HepG2 (cell line): ENCODE results near the gene OR2V2. TPM values are rescaled to one million over a fixed set of nuclear protein-coding genes. Genes with fewer than 3 reads are reported as not detected.
A peak's percentile ranks its signal among the peaks of the same experiment; 100 is the strongest.

Experiments used
- EHMT2 ChIP-seq: fragments of 200-600 bp; sonication (generic); IDR thresholded peaks from 2 replicates; pipeline ENCODE4 v1.7.0; 2017; ENCODE audit warnings: antibody characterized with exemption, low read depth, low read length, borderline replicate concordance
- GTF3A ChIP-seq: sonication (generic); formaldehyde crosslinking; conservative IDR thresholded peaks from 2 replicates; pipeline ENCODE4 v1.4.0; 2020; ENCODE audit warnings: mild to moderate bottlenecking, missing genetic modification reagents
- IKZF1 ChIP-seq: fragments of 450-650 bp; IDR thresholded peaks from 2 replicates; pipeline ENCODE4 v1.7.1; 2016
- JUN ChIP-seq: sonication (generic); formaldehyde crosslinking; IDR thresholded peaks from 2 replicates; pipeline ENCODE4 v1.4.0; 2020; ENCODE audit warnings: mild to moderate bottlenecking, missing genetic modification reagents
- KLF6 ChIP-seq: IDR thresholded peaks from 2 replicates; pipeline ENCODE4 v1.8.0; 2016; ENCODE audit warnings: missing biosample characterization, missing genetic modification reagents
- NR2C2 ChIP-seq: sonication (generic); formaldehyde crosslinking; IDR thresholded peaks from 2 replicates; pipeline ENCODE4 v1.4.0; 2020; ENCODE audit warnings: missing genetic modification reagents, mild to moderate bottlenecking, moderate library complexity, borderline replicate concordance
- PHF5A ChIP-seq: IDR thresholded peaks from one replicate; pipeline ENCODE4 v1.6.1; 2018; ENCODE audit warnings: low read depth, missing genetic modification reagents; ENCODE audit not compliant: unreplicated experiment
- REST ChIP-seq, 2 experiments: IDR thresholded peaks; 2 replicates each; pipeline ENCODE4 v1.6.1; 2011 to 2012; ENCODE audit warnings: low read length in 2 of 2, borderline replicate concordance in 1 of 2, low read depth in 1 of 2, mild to moderate bottlenecking in 1 of 2, moderate library complexity in 1 of 2
- TGIF2 ChIP-seq: IDR thresholded peaks from 2 replicates; pipeline ENCODE4 v1.6.1; 2016; ENCODE audit warnings: control low read depth, missing compliant biosample characterization
- ZBTB37 ChIP-seq: sonication (generic); formaldehyde crosslinking; IDR thresholded peaks from 2 replicates; pipeline ENCODE4 v1.4.0; 2020; ENCODE audit warnings: mild to moderate bottlenecking, missing genetic modification reagents
- ZKSCAN5 ChIP-seq: sonication (generic); formaldehyde crosslinking; IDR thresholded peaks from 2 replicates; pipeline ENCODE4 v1.5.1; 2020; ENCODE audit warnings: mild to moderate bottlenecking, missing genetic modification reagents
- ZMYM4 ChIP-seq: sonication (generic); formaldehyde crosslinking; IDR thresholded peaks from 2 replicates; pipeline ENCODE4 v1.8.1; 2023; ENCODE audit warnings: mild to moderate bottlenecking, missing genetic modification reagents
- ZNF34 ChIP-seq: sonication (generic); formaldehyde crosslinking; IDR thresholded peaks from 2 replicates; pipeline ENCODE4 v1.4.0; 2020; ENCODE audit warnings: mild to moderate bottlenecking, missing genetic modification reagents, borderline replicate concordance
- ZNF354B ChIP-seq: sonication (generic); formaldehyde crosslinking; IDR thresholded peaks from 2 replicates; pipeline ENCODE4 v1.8.0; 2022; ENCODE audit warnings: mild to moderate bottlenecking, missing genetic modification reagents
- ZNF441 ChIP-seq: sonication (generic); formaldehyde crosslinking; IDR thresholded peaks from 2 replicates; pipeline ENCODE4 v1.7.0; 2021; ENCODE audit warnings: missing genetic modification reagents, borderline replicate concordance
- polyA plus RNA-seq, 8 experiments: library from polyadenylated mRNA; depleted of rRNA in 3 of 8; stranded (reverse) in 7 of 8; unstranded in 1 of 8; fragments of >200 nt; fragmentation: Illumina TruSeq in 4 of 8; extraction: Trizol in 4 of 8; gene quantifications; 2 replicates each; pipeline versions ENCODE4 v1.2.1 to v1.2.3, GENCODE V29; 2011 to 2016; ENCODE audit warnings: low read depth in 4 of 8, missing spikeins in 1 of 8, mixed read lengths in 1 of 8; ENCODE audit not compliant: insufficient read depth in 1 of 8
- total RNA-seq, 5 experiments: library from RNA; depleted of rRNA; stranded (reverse); fragments of >200 nt; fragmentation: Illumina TruSeq; extraction: Trizol; gene quantifications; 2 replicates each; pipeline ENCODE4 v1.2.3, GENCODE V29; 2016; ENCODE audit warnings: low read depth in 1 of 5
- TF ChIP-seq, protein P1 (sequence below): sonication (generic); formaldehyde crosslinking; IDR thresholded peaks from 2 replicates; pipeline ENCODE4 v1.4.0; 2020; ENCODE audit warnings: missing genetic modification reagents
- TF ChIP-seq, protein P2 (sequence below): sonication (generic); formaldehyde crosslinking; IDR thresholded peaks from 2 replicates; pipeline ENCODE4 v1.8.0; 2022; ENCODE audit warnings: mild to moderate bottlenecking, missing genetic modification reagents

The OR2V2 gene
- total and polyA plus RNA-seq, 2 of the 13 experiments (the other 11 are each of a cell fraction or from before 2014, with no cell fraction given), result not detected

DNA sequence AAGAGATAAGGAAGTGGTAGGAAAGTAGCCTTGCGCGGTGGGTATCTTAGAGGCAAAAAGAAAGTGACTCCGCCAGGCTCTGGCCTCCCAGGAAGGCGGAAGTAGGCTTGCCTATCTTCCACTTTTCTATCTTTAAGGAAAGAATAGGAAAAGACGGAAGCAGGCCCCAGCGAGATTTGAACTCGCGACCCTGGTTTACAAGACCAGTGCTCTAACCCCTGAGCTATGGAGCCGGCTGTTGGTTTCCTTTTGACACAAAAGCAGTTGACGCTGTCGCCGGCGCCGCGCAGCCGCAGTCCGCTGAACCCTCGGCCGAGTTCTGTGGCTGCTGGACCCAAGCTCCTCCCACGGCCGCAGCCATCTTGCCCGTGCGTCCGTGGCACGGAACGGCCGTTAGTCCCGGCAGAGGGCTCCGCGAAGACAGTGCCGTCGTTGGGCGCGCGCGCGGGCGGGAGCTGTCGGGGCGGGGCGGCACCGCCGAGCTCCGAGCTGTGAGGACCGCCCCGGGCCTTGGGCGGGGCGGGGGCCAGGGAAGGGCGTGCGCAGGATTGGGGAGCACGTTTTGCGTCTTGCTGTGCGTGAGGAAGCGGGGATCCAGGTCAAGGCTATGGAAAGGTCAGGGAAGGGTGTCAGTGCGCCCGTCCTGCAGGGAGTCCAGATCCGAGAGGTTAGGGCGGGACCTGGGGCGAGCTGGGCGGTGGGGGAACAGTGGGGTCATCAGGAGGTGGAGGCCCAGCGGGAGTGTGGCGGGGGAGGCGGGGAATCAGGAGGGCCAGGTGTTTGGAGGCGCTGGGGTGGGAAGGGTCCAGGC is 44.3 kb downstream of the OR2V2 start (continued):
- TF ChIP-seq REST (IDR thresholded peaks at IDR 0.05; ENCODE audit: borderline replicate concordance in 1 of 2, low read depth in 1 of 2, low read length in 2 of 2) (peak in 1 of 2 experiments; percentile 11; a peak in 1 of 4 replicates), TGIF2 (peak; percentile 19; the same call in 1 of the 2 replicates), ZKSCAN5 (CRISPR knock-in tag) (no peak), NR2C2 (peak; percentile 86), ZNF34 (CRISPR knock-in tag) (peak; percentile 84; the same call in 1 of the 2 replicates), GTF3A (peak; percentile 98), ZMYM4 (CRISPR knock-in tag) (peak; percentile 35), KLF6 (peak; percentile 22; the same call in 1 of the 2 replicates), PHF5A (CRISPR knock-in tag) (no peak), IKZF1 (no peak), EHMT2 (no peak), ZNF441 (CRISPR knock-in tag) (0 out of 2 replicates have a peak, but pooled peaks have one; percentile 14), JUN (CRISPR knock-in tag) (no peak; the same call in 1 of the 2 replicates), ZNF354B (CRISPR knock-in tag) (no peak), ZBTB37 (CRISPR knock-in tag) (no peak)
- TF ChIP-seq, protein P1, sequence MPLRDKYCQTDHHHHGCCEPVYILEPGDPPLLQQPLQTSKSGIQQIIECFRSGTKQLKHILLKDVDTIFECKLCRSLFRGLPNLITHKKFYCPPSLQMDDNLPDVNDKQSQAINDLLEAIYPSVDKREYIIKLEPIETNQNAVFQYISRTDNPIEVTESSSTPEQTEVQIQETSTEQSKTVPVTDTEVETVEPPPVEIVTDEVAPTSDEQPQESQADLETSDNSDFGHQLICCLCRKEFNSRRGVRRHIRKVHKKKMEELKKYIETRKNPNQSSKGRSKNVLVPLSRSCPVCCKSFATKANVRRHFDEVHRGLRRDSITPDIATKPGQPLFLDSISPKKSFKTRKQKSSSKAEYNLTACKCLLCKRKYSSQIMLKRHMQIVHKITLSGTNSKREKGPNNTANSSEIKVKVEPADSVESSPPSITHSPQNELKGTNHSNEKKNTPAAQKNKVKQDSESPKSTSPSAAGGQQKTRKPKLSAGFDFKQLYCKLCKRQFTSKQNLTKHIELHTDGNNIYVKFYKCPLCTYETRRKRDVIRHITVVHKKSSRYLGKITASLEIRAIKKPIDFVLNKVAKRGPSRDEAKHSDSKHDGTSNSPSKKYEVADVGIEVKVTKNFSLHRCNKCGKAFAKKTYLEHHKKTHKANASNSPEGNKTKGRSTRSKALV (CRISPR knock-in tag), result peak; percentile 94
- TF ChIP-seq, protein P2, sequence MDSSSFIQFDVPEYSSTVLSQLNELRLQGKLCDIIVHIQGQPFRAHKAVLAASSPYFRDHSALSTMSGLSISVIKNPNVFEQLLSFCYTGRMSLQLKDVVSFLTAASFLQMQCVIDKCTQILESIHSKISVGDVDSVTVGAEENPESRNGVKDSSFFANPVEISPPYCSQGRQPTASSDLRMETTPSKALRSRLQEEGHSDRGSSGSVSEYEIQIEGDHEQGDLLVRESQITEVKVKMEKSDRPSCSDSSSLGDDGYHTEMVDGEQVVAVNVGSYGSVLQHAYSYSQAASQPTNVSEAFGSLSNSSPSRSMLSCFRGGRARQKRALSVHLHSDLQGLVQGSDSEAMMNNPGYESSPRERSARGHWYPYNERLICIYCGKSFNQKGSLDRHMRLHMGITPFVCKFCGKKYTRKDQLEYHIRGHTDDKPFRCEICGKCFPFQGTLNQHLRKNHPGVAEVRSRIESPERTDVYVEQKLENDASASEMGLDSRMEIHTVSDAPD (CRISPR knock-in tag), result peak; percentile 71; the same call in 1 of the 2 replicates
